ENCODE results near the gene MTX1.
"Not testable (repeated sequence)": the region's sequence is repeated elsewhere in the genome, so short reads cannot be mapped to it uniquely, and the experiment has no call there.

- not testable (repeated sequence) for TF ChIP-seq CTCF (IDR thresholded peaks at IDR 0.05); JUN (IDR thresholded peaks at IDR 0.05); RNF2 (IDR thresholded peaks at IDR 0.05; ENCODE audit: borderline replicate concordance, low read depth)
These were observed 38.3 kb downstream of the MTX1 start for GRCh38 chr1:155246796-155247195.
